Lower leg skin (tissue), 3 donors: Measurements from ENCODE around the gene SPTB.

Source experiments
- POLR2A ChIP-seq, 2 donors: fragments of 450-650 bp; IDR thresholded peaks; one replicate each; pipeline ENCODE4 v1.6.1; 2016 to 2017; ENCODE audit warnings: antibody characterized with exemption in 2 of 2, mild to moderate bottlenecking in 1 of 2, moderate library complexity in 1 of 2
- TF ChIP-seq, protein P1 (sequence below), 3 donors: fragments of 450-650 bp; IDR thresholded peaks; one replicate each; pipeline ENCODE4 v1.5.1; 2016; ENCODE audit warnings: antibody characterized with exemption in 3 of 3, mild to moderate bottlenecking in 3 of 3, moderate library complexity in 2 of 3

DNA sequence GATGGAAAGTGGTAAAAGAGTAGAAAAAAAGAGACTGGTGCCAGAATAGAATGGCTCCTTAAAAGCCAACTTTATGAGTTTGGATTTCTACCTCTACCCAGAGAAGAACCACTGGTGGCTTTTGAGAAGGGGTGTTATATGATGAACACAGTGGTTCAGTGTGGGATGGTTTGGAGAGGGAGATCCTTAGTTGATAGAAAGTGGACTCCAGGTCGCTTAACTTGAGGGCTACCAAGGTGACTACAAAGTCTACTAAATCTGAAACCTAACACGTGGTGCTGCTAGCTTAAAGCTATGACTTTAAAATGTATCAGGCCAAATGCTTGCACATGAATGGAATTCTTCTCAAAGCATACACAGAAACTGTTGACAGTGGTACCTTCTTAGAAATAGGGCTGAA, 8.4 kb downstream of the SPTB start:
- TF ChIP-seq POLR2A (IDR thresholded peaks at IDR 0.05) = no peak
- TF ChIP-seq, protein P1, sequence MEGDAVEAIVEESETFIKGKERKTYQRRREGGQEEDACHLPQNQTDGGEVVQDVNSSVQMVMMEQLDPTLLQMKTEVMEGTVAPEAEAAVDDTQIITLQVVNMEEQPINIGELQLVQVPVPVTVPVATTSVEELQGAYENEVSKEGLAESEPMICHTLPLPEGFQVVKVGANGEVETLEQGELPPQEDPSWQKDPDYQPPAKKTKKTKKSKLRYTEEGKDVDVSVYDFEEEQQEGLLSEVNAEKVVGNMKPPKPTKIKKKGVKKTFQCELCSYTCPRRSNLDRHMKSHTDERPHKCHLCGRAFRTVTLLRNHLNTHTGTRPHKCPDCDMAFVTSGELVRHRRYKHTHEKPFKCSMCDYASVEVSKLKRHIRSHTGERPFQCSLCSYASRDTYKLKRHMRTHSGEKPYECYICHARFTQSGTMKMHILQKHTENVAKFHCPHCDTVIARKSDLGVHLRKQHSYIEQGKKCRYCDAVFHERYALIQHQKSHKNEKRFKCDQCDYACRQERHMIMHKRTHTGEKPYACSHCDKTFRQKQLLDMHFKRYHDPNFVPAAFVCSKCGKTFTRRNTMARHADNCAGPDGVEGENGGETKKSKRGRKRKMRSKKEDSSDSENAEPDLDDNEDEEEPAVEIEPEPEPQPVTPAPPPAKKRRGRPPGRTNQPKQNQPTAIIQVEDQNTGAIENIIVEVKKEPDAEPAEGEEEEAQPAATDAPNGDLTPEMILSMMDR (IDR thresholded peaks at IDR 0.05) = no peak
